Skin epidermis (tissue), 12 donors: ENCODE data around the gene TEX19.
A peak's percentile ranks its signal among the peaks of the same experiment; 100 is the strongest.

ENCODE experiments used
- H3K27ac ChIP-seq, 21 experiments: fragments of 200-600 bp; sonication (generic) in 11 of 21; one replicate each; pipeline ENCODE4 v1.5.0; 2020; ENCODE audit warnings: mild to moderate bottlenecking in 3 of 21, inconsistent platforms in 2 of 21, moderate library complexity in 2 of 21
- H3K4me3 ChIP-seq, 7 experiments: fragments of 200-600 bp; sonication (generic) in 2 of 7; one replicate each; pipeline ENCODE4 v1.5.0; 2020; ENCODE audit warnings: inconsistent platforms in 2 of 7, mild to moderate bottlenecking in 2 of 7, moderate library complexity in 1 of 7

Gene TEX19

GRCh38 chr17:82320956-82321927 is 37.8 kb upstream of the TEX19 start:
- peak overlapping the region in 3 of 7 experiments; percentile 13 to 15 (median 15) for H3K4me3 ChIP-seq
- H3K27ac ChIP-seq: peak overlapping the region in 10 of 21 experiments; percentile 1 to 57 (median 34)

GRCh38 chr17:82321947-82322466 is 37.0 kb upstream of the TEX19 start:
- Histone ChIP-seq H3K4me3 (peak overlapping the region in 2 of 7 experiments; percentile 13 to 15), H3K27ac (peak overlapping the region in 5 of 21 experiments; percentile 7 to 57 (median 53))

GRCh38 chr17:82322526-82323453 is 36.3 kb upstream of the TEX19 start:
- Histone ChIP-seq H3K4me3 (no peak overlapping the region), H3K27ac (no peak overlapping the region)

- Histone ChIP-seq H3K4me3 (no peak overlapping the region), H3K27ac (no peak overlapping the region)
Measured at GRCh38 chr17:82323514-82324234, 35.4 kb upstream of the TEX19 start.

- H3K27ac ChIP-seq: no peak overlapping the region
- no peak overlapping the region for H3K4me3 ChIP-seq
Measured at GRCh38 chr17:82324566-82325285, 34.3 kb upstream of the TEX19 start.

- Histone ChIP-seq H3K27ac (no peak overlapping the region), H3K4me3 (no peak overlapping the region)
Measured at GRCh38 chr17:82325286-82326180, 33.5 kb upstream of the TEX19 start.

GRCh38 chr17:82327289-82327688 is 31.8 kb upstream of the TEX19 start:
- H3K27ac ChIP-seq: no peak overlapping the region
- H3K4me3 ChIP-seq: no peak overlapping the region

GRCh38 chr17:82327757-82328140 is 31.3 kb upstream of the TEX19 start:
- Histone ChIP-seq H3K27ac (no peak overlapping the region), H3K4me3 (no peak overlapping the region)

- no peak overlapping the region for H3K27ac ChIP-seq
- H3K4me3 ChIP-seq: no peak overlapping the region
Measured at GRCh38 chr17:82328141-82328993, 30.7 kb upstream of the TEX19 start.

- Histone ChIP-seq H3K27ac (no peak overlapping the region), H3K4me3 (no peak overlapping the region)
Measured at GRCh38 chr17:82328994-82329507, 30.0 kb upstream of the TEX19 start.

GRCh38 chr17:82329683-82330321 is 29.2 kb upstream of the TEX19 start:
- H3K4me3 ChIP-seq: no peak overlapping the region
- H3K27ac ChIP-seq: peak overlapping the region in 1 of 21 experiments; percentile 27

GRCh38 chr17:82330322-82331239 is 28.5 kb upstream of the TEX19 start:
- Histone ChIP-seq H3K27ac (peak overlapping the region in 1 of 21 experiments; percentile 27), H3K4me3 (no peak overlapping the region)

- H3K4me3 ChIP-seq: peak overlapping the region in 1 of 7 experiments; percentile 54
- H3K27ac ChIP-seq: no peak overlapping the region
Measured at GRCh38 chr17:82331345-82331939, 27.6 kb upstream of the TEX19 start.

- Histone ChIP-seq H3K27ac (peak overlapping the region in 19 of 21 experiments; percentile 10 to 88 (median 64)), H3K4me3 (peak overlapping the region; percentile 38 to 54 (median 45))
Measured at GRCh38 chr17:82332669-82333278, 26.3 kb upstream of the TEX19 start.
